HEK293 (cell line): ENCODE results near the gene AGTR1.
"Not testable (repeated sequence)": the region's sequence is repeated elsewhere in the genome, so short reads cannot be mapped to it uniquely, and the experiment has no call there.

Source experiments
- CTCF ChIA-PET: fragments of 350-600 bp; formaldehyde crosslinking; extraction: SDS; loops from one replicate; lab custom pipeline; 2021; ENCODE audit warnings: antibody characterized with exemption; lab: Yijun Ruan, JAX
- POLR2A ChIA-PET: fragments of 300-600 bp; formaldehyde crosslinking; extraction: SDS; loops from one replicate; lab custom pipeline; 2020; ENCODE audit warnings: antibody characterized with exemption, inconsistent platforms; lab: Yijun Ruan, JAX
- H3K27ac ChIP-seq: fragments of 200-500 bp; sonication (Bioruptor generic); 2 replicates; pipeline ENCODE4 v1.5.1; 2014; ENCODE audit warnings: low read depth, low read length, control low read depth, inconsistent platforms; ENCODE audit errors: extremely low read depth
- H3K36me3 ChIP-seq, 2 experiments: fragments of 200-500 bp in 1 of 2; sonication (Bioruptor generic) in 1 of 2; 1 replicate in 1 of 2; 2 replicates in 1 of 2; pipeline ENCODE4 v1.5.1; 2014 to 2017; ENCODE audit warnings: inconsistent platforms in 2 of 2, low read length in 2 of 2; ENCODE audit not compliant: control insufficient read depth in 2 of 2, insufficient read depth in 1 of 2
- H3K4me1 ChIP-seq: fragments of 200-500 bp; sonication (Bioruptor generic); 2 replicates; pipeline ENCODE4 v1.5.1; 2014; ENCODE audit warnings: mild to moderate bottlenecking, low read length, inconsistent platforms; ENCODE audit not compliant: control insufficient read depth, insufficient read depth
- H3K4me3 ChIP-seq: 2 replicates; pipeline ENCODE4 v1.5.1; 2011; ENCODE audit warnings: low read depth, mild to moderate bottlenecking, control low read depth, low read length, moderate library complexity
- H3K9me3 ChIP-seq: fragments of 200-500 bp; sonication (Bioruptor generic); 2 replicates; pipeline ENCODE4 v1.5.1; 2014; ENCODE audit warnings: low read depth, low read length, inconsistent platforms; ENCODE audit not compliant: control insufficient read depth, insufficient read depth
- FEZF1 ChIP-seq: fragments of 450-650 bp; formaldehyde crosslinking; IDR thresholded peaks from 2 replicates; pipeline ENCODE4 v1.5.1; 2016; ENCODE audit warnings: missing biosample characterization, missing genetic modification characterization
- KLF10 ChIP-seq: fragments of 450-650 bp; IDR thresholded peaks from 2 replicates; pipeline ENCODE4 v1.5.1; 2018; ENCODE audit warnings: missing biosample characterization, mild to moderate bottlenecking, missing genetic modification characterization
- KLF7 ChIP-seq: fragments of 450-650 bp; formaldehyde crosslinking; IDR thresholded peaks from 2 replicates; pipeline ENCODE4 v1.5.1; 2016; ENCODE audit warnings: missing biosample characterization, missing genetic modification characterization, borderline replicate concordance
- SALL2 ChIP-seq: fragments of 450-650 bp; formaldehyde crosslinking; IDR thresholded peaks from 2 replicates; pipeline ENCODE4 v1.5.0; 2017; ENCODE audit warnings: missing biosample characterization, mild to moderate bottlenecking, missing genetic modification characterization, borderline replicate concordance
- ZNF174 ChIP-seq: fragments of 450-650 bp; formaldehyde crosslinking; IDR thresholded peaks from 2 replicates; pipeline ENCODE4 v1.5.0; 2017; ENCODE audit warnings: missing biosample characterization, mild to moderate bottlenecking, missing genetic modification characterization
- ZNF391 ChIP-seq: fragments of 450-650 bp; formaldehyde crosslinking; IDR thresholded peaks from 2 replicates; pipeline ENCODE4 v1.5.1; 2016; ENCODE audit warnings: low read depth, missing biosample characterization, missing genetic modification characterization, borderline replicate concordance
- ZNF658 ChIP-seq: fragments of 450-650 bp; formaldehyde crosslinking; IDR thresholded peaks from 2 replicates; pipeline ENCODE4; 2016; ENCODE audit warnings: missing biosample characterization, missing genetic modification characterization
- ZNF747 ChIP-seq: fragments of 450-650 bp; formaldehyde crosslinking; IDR thresholded peaks from 2 replicates; pipeline ENCODE4 v1.5.1; 2016; ENCODE audit warnings: missing biosample characterization, missing genetic modification characterization
- ZNF777 ChIP-seq: fragments of 450-650 bp; formaldehyde crosslinking; IDR thresholded peaks from 2 replicates; pipeline ENCODE4 v1.5.1; 2017; ENCODE audit warnings: missing biosample characterization, missing genetic modification characterization, borderline replicate concordance
- ZNF830 ChIP-seq: fragments of 450-650 bp; IDR thresholded peaks from 2 replicates; pipeline ENCODE4 v1.5.0; 2018; ENCODE audit warnings: missing biosample characterization, missing genetic modification characterization, low read depth, mild to moderate bottlenecking, moderate library complexity
- TF ChIP-seq, protein P1 (sequence below): fragments of 450-650 bp; formaldehyde crosslinking; IDR thresholded peaks from 2 replicates; pipeline ENCODE4 v1.5.1; 2016; ENCODE audit warnings: missing biosample characterization, missing genetic modification characterization, low read depth
- TF ChIP-seq, protein P2 (sequence below): fragments of 450-650 bp; IDR thresholded peaks from 2 replicates; pipeline ENCODE4 v1.5.1; 2018; ENCODE audit warnings: missing biosample characterization, mild to moderate bottlenecking, missing genetic modification characterization
- TF ChIP-seq, protein P3 (sequence below): fragments of 450-650 bp; formaldehyde crosslinking; IDR thresholded peaks from 2 replicates; pipeline ENCODE4 v1.5.1; 2016; ENCODE audit warnings: missing biosample characterization, missing genetic modification characterization
- TF ChIP-seq, protein P4 (sequence below): fragments of 450-650 bp; formaldehyde crosslinking; conservative IDR thresholded peaks from 2 replicates; pipeline ENCODE4 v1.5.1; 2016; ENCODE audit warnings: low read depth, missing biosample characterization, missing genetic modification characterization

AGTR1 gene

DNA sequence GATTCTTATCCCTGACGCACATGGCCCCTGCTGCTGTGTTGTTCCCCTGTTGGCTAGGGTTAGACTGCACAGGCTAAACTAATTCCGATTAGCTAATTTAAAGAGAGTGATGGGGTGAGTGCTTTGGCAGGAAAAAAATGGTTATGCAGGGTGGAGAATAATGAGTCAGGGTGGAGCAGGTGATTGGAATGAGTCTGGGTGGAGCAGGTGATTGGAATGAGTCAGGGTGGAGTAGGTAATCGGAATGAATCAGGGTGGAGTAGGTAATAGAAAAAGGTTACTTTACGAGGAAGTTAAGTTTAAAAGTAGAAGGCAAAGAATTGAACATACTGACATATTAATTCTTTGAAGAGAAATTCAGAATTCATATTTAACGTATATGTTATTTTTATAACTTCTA lies 55.7 kb downstream of the AGTR1 start:
- POLR2A ChIA-PET, H3K9me3 ChIP-seq, H3K27ac ChIP-seq, H3K4me3 ChIP-seq, CTCF ChIA-PET, H3K4me1 ChIP-seq, H3K36me3 ChIP-seq: not testable (repeated sequence)

DNA sequence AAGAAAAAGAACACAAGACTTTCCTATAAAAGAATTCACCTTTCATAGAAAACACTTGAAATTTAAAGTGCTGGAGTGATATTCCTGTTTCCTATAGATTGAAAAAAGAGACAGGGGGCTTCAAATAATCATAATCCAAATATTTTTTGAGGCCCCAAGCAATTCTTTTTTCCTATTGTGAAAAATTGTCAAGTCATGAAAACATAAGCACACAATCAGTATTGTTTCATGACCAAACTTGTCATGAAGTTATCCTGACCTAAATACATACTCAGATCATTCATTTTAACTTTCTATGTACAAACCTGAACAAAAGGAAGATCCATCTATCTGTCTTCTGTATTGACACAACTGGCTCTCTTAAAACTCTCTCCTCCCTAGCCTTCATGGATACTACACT lies 57.9 kb downstream of the AGTR1 start:
- Histone ChIP-seq H3K9me3 (no peaks in the 10 kb centered on the region), H3K4me1 (no peaks in the 10 kb centered on the region), H3K4me3 (no peak overlapping the region), H3K27ac (no peak overlapping the region), H3K36me3 (no peaks in the 10 kb centered on the region)
- ChIA-PET CTCF (no interaction called here), POLR2A (no interaction called here)
- TF ChIP-seq, protein P1, sequence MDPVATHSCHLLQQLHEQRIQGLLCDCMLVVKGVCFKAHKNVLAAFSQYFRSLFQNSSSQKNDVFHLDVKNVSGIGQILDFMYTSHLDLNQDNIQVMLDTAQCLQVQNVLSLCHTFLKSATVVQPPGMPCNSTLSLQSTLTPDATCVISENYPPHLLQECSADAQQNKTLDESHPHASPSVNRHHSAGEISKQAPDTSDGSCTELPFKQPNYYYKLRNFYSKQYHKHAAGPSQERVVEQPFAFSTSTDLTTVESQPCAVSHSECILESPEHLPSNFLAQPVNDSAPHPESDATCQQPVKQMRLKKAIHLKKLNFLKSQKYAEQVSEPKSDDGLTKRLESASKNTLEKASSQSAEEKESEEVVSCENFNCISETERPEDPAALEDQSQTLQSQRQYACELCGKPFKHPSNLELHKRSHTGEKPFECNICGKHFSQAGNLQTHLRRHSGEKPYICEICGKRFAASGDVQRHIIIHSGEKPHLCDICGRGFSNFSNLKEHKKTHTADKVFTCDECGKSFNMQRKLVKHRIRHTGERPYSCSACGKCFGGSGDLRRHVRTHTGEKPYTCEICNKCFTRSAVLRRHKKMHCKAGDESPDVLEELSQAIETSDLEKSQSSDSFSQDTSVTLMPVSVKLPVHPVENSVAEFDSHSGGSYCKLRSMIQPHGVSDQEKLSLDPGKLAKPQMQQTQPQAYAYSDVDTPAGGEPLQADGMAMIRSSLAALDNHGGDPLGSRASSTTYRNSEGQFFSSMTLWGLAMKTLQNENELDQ (tag by site-specific recombination) = no peak
- TF ChIP-seq, protein P2, sequence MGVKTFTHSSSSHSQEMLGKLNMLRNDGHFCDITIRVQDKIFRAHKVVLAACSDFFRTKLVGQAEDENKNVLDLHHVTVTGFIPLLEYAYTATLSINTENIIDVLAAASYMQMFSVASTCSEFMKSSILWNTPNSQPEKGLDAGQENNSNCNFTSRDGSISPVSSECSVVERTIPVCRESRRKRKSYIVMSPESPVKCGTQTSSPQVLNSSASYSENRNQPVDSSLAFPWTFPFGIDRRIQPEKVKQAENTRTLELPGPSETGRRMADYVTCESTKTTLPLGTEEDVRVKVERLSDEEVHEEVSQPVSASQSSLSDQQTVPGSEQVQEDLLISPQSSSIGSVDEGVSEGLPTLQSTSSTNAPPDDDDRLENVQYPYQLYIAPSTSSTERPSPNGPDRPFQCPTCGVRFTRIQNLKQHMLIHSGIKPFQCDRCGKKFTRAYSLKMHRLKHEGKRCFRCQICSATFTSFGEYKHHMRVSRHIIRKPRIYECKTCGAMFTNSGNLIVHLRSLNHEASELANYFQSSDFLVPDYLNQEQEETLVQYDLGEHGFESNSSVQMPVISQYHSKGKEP = no peak
- TF ChIP-seq KLF10 (tag by site-specific recombination) = no peak
- TF ChIP-seq, protein P3, sequence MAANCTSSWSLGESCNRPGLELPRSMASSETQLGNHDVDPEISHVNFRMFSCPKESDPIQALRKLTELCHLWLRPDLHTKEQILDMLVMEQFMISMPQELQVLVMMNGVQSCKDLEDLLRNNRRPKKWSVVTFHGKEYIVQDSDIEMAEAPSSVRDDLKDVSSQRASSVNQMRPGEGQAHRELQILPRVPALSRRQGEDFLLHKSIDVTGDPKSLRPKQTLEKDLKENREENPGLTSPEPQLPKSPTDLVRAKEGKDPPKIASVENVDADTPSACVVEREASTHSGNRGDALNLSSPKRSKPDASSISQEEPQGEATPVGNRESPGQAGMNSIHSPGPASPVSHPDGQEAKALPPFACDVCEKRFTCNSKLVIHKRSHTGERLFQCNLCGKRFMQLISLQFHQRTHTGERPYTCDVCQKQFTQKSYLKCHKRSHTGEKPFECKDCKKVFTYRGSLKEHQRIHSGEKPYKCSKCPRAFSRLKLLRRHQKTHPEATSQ (tag by site-specific recombination) = no peak
- TF ChIP-seq ZNF830 (tag by site-specific recombination) = no peak
- no peak for TF ChIP-seq KLF7 (tag by site-specific recombination)
- no peak for TF ChIP-seq ZNF658
- TF ChIP-seq ZNF777 (tag by site-specific recombination) = no peak

DNA sequence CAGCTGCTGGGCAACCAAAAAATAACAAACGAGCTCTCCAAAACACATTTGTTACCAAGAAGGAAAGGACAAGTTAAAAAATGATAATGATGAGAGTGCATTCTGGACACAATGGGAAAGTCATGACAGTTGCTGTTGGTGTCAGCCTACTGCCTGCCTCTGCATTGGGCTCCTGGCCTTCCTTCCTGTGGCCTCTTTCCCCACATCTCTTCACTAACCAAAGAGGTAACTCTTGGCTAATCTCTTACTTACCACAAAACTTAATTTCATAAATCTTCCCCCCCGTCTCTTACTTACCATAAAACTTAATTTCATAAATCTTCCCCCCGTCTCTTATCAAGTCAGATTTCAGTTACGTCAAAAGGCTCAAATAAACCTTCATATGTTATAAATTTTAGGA lies 58.6 kb downstream of the AGTR1 start:
- Histone ChIP-seq H3K4me1 (no peaks in the 10 kb centered on the region), H3K27ac (no peak overlapping the region), H3K9me3 (no peaks in the 10 kb centered on the region), H3K36me3 (no peaks in the 10 kb centered on the region), H3K4me3 (no peak overlapping the region)
- POLR2A ChIA-PET = no interaction called here
- CTCF ChIA-PET = no interaction called here
- TF ChIP-seq, protein P2 = no peak
- TF ChIP-seq ZNF391 (tag by site-specific recombination) (no peak), ZNF174 (tag by site-specific recombination) (no peak), ZNF747 (tag by site-specific recombination) (no peak), SALL2 (tag by site-specific recombination) (no peak), FEZF1 (tag by site-specific recombination) (no peak)
- TF ChIP-seq, protein P4, sequence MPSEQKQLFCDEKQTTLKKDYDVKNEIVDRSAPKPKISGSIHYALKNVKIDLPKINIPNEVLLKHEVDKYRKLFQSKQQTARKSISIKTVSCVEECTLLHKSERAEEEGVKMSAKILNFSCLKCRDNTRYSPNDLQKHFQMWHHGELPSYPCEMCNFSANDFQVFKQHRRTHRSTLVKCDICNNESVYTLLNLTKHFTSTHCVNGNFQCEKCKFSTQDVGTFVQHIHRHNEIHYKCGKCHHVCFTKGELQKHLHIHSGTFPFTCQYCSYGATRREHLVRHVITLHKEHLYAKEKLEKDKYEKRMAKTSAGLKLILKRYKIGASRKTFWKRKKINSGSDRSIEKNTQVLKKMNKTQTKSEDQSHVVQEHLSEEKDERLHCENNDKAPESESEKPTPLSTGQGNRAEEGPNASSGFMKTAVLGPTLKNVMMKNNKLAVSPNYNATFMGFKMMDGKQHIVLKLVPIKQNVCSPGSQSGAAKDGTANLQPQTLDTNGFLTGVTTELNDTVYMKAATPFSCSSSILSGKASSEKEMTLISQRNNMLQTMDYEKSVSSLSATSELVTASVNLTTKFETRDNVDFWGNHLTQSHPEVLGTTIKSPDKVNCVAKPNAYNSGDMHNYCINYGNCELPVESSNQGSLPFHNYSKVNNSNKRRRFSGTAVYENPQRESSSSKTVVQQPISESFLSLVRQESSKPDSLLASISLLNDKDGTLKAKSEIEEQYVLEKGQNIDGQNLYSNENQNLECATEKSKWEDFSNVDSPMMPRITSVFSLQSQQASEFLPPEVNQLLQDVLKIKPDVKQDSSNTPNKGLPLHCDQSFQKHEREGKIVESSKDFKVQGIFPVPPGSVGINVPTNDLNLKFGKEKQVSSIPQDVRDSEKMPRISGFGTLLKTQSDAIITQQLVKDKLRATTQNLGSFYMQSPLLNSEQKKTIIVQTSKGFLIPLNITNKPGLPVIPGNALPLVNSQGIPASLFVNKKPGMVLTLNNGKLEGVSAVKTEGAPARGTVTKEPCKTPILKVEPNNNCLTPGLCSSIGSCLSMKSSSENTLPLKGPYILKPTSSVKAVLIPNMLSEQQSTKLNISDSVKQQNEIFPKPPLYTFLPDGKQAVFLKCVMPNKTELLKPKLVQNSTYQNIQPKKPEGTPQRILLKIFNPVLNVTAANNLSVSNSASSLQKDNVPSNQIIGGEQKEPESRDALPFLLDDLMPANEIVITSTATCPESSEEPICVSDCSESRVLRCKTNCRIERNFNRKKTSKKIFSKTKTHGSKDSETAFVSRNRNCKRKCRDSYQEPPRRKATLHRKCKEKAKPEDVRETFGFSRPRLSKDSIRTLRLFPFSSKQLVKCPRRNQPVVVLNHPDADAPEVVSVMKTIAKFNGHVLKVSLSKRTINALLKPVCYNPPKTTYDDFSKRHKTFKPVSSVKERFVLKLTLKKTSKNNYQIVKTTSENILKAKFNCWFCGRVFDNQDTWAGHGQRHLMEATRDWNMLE (tag by site-specific recombination) = no peak
